CD14-positive monocyte (primary cell): Measurements from ENCODE around the gene MAPK4. TPM values are rescaled to one million over a fixed set of nuclear protein-coding genes. Genes with fewer than 3 reads are reported as not detected.
"Not testable (repeated sequence)": the region's sequence is repeated elsewhere in the genome, so short reads cannot be mapped to it uniquely, and the experiment has no call there.

Experiments used
- DNase-seq, 3 donors: peaks; one replicate each; pipeline ENCODE4 v3.0.0-alpha.2; 2011 to 2022
- H2AFZ ChIP-seq: 2 replicates; pipeline ENCODE4 v1.6.0; 2012; ENCODE audit warnings: mild to moderate bottlenecking, low read depth, low read length, inconsistent platforms; ENCODE audit not compliant: insufficient read depth, poor library complexity, severe bottlenecking
- H3K27ac ChIP-seq, 2 donors: 1 replicate in 1 of 2; 2 replicates in 1 of 2; pipeline ENCODE4 v1.5.1; 2012 to 2013; ENCODE audit warnings: low read length in 2 of 2, control low read depth in 1 of 2, inconsistent platforms in 1 of 2, low read depth in 1 of 2, mild to moderate bottlenecking in 1 of 2
- H3K27me3 ChIP-seq, 2 donors: one replicate each; pipeline versions ENCODE4 v1.6.0 to v1.6.1; 2011 to 2013; ENCODE audit warnings: low read length in 2 of 2; ENCODE audit not compliant: control insufficient read depth in 2 of 2, insufficient read depth in 2 of 2
- H3K36me3 ChIP-seq, 2 donors: replicated peaks in 1 of 2; 1 replicate in 1 of 2; 2 replicates in 1 of 2; pipeline versions ENCODE4 v1.5.1 to v1.6.1; 2012 to 2013; ENCODE audit warnings: low read length in 2 of 2, control low read depth in 1 of 2, inconsistent platforms in 1 of 2, mild to moderate bottlenecking in 1 of 2; ENCODE audit not compliant: insufficient read depth in 2 of 2, control insufficient read depth in 1 of 2
- H3K4me1 ChIP-seq, 2 donors: 1 replicate in 1 of 2; 2 replicates in 1 of 2; pipeline versions ENCODE4 v1.5.1 to v1.6.1; 2012 to 2013; ENCODE audit warnings: low read length in 2 of 2, control low read depth in 1 of 2, inconsistent platforms in 1 of 2, mild to moderate bottlenecking in 1 of 2, moderate library complexity in 1 of 2; ENCODE audit not compliant: insufficient read depth in 2 of 2, control insufficient read depth in 1 of 2
- H3K4me2 ChIP-seq: replicated peaks from 2 replicates; pipeline ENCODE3; 2012; ENCODE audit warnings: low read length, moderate library complexity, mild to moderate bottlenecking; ENCODE audit not compliant: poor library complexity, severe bottlenecking; ENCODE audit errors: extremely low read depth
- H3K4me3 ChIP-seq, 3 experiments: fragments of 200-600 bp in 1 of 3; sonication (generic) in 1 of 3; replicated peaks in 1 of 3; 1 replicate in 2 of 3; 2 replicates in 1 of 3; pipeline ENCODE4 v1.5.1; 2011 to 2013; ENCODE audit warnings: low read length in 3 of 3, mild to moderate bottlenecking in 3 of 3, control low read depth in 2 of 3, low read depth in 2 of 3, inconsistent platforms in 1 of 3, moderate library complexity in 1 of 3
- H3K79me2 ChIP-seq: 2 replicates; pipeline ENCODE4 v1.6.0; 2012; ENCODE audit warnings: mild to moderate bottlenecking, control low read depth, inconsistent platforms, low read length, moderate library complexity; ENCODE audit not compliant: insufficient read depth
- H3K9ac ChIP-seq: 2 replicates; pipeline ENCODE4 v1.6.0; 2017; ENCODE audit warnings: low read length, mild to moderate bottlenecking; ENCODE audit not compliant: insufficient read depth, poor library complexity, severe bottlenecking
- H3K9me3 ChIP-seq, 2 donors: replicated peaks in 1 of 2; 1 replicate in 1 of 2; 2 replicates in 1 of 2; pipeline versions ENCODE4 v1.5.1 to v1.6.1; 2012 to 2013; ENCODE audit warnings: low read length in 2 of 2, control low read depth in 1 of 2; ENCODE audit not compliant: control insufficient read depth in 1 of 2, insufficient read depth in 1 of 2
- H4K20me1 ChIP-seq: 2 replicates; pipeline ENCODE4 v1.6.0; 2012; ENCODE audit warnings: mild to moderate bottlenecking, low read length, control low read depth, moderate library complexity; ENCODE audit not compliant: insufficient read depth
- H3K27ac Mint-ChIP-seq, 7 donors: one replicate each; pipeline ENCODE4 v1.8.0; 2020; ENCODE audit warnings: mild to moderate bottlenecking in 7 of 7, mixed read lengths in 7 of 7, moderate library complexity in 6 of 7, inconsistent platforms in 2 of 7
- H3K27me3 Mint-ChIP-seq, 3 donors: one replicate each; pipeline ENCODE4 v1.8.0; 2021 to 2022; ENCODE audit warnings: low read depth in 3 of 3, mild to moderate bottlenecking in 3 of 3, mixed read lengths in 3 of 3, moderate library complexity in 3 of 3, inconsistent platforms in 1 of 3
- H3K36me3 Mint-ChIP-seq, 2 donors: one replicate each; pipeline ENCODE4 v1.8.0; 2020; ENCODE audit warnings: mixed read lengths in 2 of 2, inconsistent platforms in 1 of 2, mild to moderate bottlenecking in 1 of 2
- H3K4me1 Mint-ChIP-seq: one replicate; pipeline ENCODE4 v1.8.0; 2020; ENCODE audit warnings: mild to moderate bottlenecking, mixed read lengths
- H3K4me3 Mint-ChIP-seq, 2 donors: one replicate each; pipeline ENCODE4 v1.8.0; 2020; ENCODE audit warnings: mild to moderate bottlenecking in 2 of 2, mixed read lengths in 2 of 2, moderate library complexity in 1 of 2
- H3K9me3 Mint-ChIP-seq, 7 donors: one replicate each; pipeline ENCODE4 v1.8.0; 2020 to 2022; ENCODE audit warnings: mixed read lengths in 7 of 7, mild to moderate bottlenecking in 6 of 7, moderate library complexity in 6 of 7, inconsistent platforms in 2 of 7
- CTCF ChIP-seq: fragments of 200-600 bp; IDR thresholded peaks from one replicate; pipeline ENCODE4 v1.8.0; 2022; ENCODE audit warnings: antibody characterized with exemption, mild to moderate bottlenecking
- WGBS: methylation state at CpG from one replicate; pipeline ENCODE4 v1.1.5; 2013; ENCODE audit warnings: missing lambda C conversion rate; ENCODE audit not compliant: insufficient coverage; 5-methylcytosine and 5-hydroxymethylcytosine counted together
- intact Hi-C, 2 donors: fragments of 100-400 bp; cut with micrococcal nuclease; formaldehyde crosslinking; loops; one replicate each; pipeline versions ENCODE4 v1.15.0 to v1.15.1; 2023
- polyA plus RNA-seq, 3 donors: library from polyadenylated mRNA; depleted of rRNA in 1 of 3; unstranded in 2 of 3; stranded (reverse) in 1 of 3; fragments of 300-500 nt in 2 of 3; fragments of >200 nt in 1 of 3; fragmentation: Illumina TruSeq in 2 of 3; gene quantifications; 1 replicate in 2 of 3; 2 replicates in 1 of 3; pipeline ENCODE4 v1.2.3, GENCODE V29; 2012 to 2021

Gene MAPK4
- polyA plus RNA-seq, 3 donors = not detected

GRCh38 chr18:50527636-50528307, 32.1 kb upstream of the MAPK4 start:
- peaks cover under 1 to 4% of the 10 kb centered on the region in 2 donors for H3K9me3 ChIP-seq
- WGBS = 95% methylated on average over 3 of the region's 3 CpGs
- no peak for DNase-seq

GRCh38 chr18:50528806-50529205, 31.1 kb upstream of the MAPK4 start:
- Histone ChIP-seq H3K4me2 (no peak overlapping the region), H3K9me3 (peaks cover 4 to 10% of the 10 kb centered on the region in 2 donors), H4K20me1 (no peaks in the 10 kb centered on the region), H3K4me1 (no peaks in the 10 kb centered on the region), H3K4me3 (no peak overlapping the region), H2AFZ (no peak overlapping the region), H3K79me2 (no peaks in the 10 kb centered on the region), H3K27ac (no peak overlapping the region), H3K27me3 (no peaks in the 10 kb centered on the region), H3K36me3 (no peaks in the 10 kb centered on the region), H3K9ac (no peak overlapping the region)
- no peak for DNase-seq
- intact Hi-C loops = no loop called here
- H3K9me3 Mint-ChIP-seq = peaks cover 2 to 18% (median 9%) of the 10 kb centered on the region in 7 donors
- peaks cover 0 to 2% (median 1%) of the 10 kb centered on the region in 3 donors for H3K27me3 Mint-ChIP-seq
- TF ChIP-seq CTCF = no peak
- no peak overlapping the region for H3K4me3 Mint-ChIP-seq
- no peaks in the 10 kb centered on the region for H3K36me3 Mint-ChIP-seq
- H3K27ac Mint-ChIP-seq = no peak overlapping the region
- 100% methylated on average over 3 of the region's 5 CpGs for WGBS
- H3K4me1 Mint-ChIP-seq = no peaks in the 10 kb centered on the region

More at GRCh38 chr18:50527636-50528307, 32.1 kb upstream of the MAPK4 start:
- intact Hi-C loops = no loop called here
- Histone ChIP-seq H3K4me2 (no peak overlapping the region), H3K27ac (no peak overlapping the region), H3K36me3 (no peaks in the 10 kb centered on the region), H3K4me3 (no peak overlapping the region), H3K79me2 (no peaks in the 10 kb centered on the region), H3K4me1 (no peaks in the 10 kb centered on the region), H3K27me3 (no peaks in the 10 kb centered on the region), H3K9ac (no peak overlapping the region), H2AFZ (no peak overlapping the region), H4K20me1 (no peaks in the 10 kb centered on the region)
- H3K27me3 Mint-ChIP-seq = peaks cover 1 to 2% (median 2%) of the 10 kb centered on the region in 3 donors
- no peak for TF ChIP-seq CTCF
- no peaks in the 10 kb centered on the region for H3K36me3 Mint-ChIP-seq
- no peak overlapping the region for H3K4me3 Mint-ChIP-seq
- H3K4me1 Mint-ChIP-seq = no peaks in the 10 kb centered on the region
- no peak overlapping the region for H3K27ac Mint-ChIP-seq
- peaks cover 0 to 10% (median 3%) of the 10 kb centered on the region in 7 donors for H3K9me3 Mint-ChIP-seq

- H3K4me1 ChIP-seq, H3K79me2 ChIP-seq, H3K36me3 ChIP-seq, H3K4me1 Mint-ChIP-seq, H3K27ac ChIP-seq, DNase-seq, H4K20me1 ChIP-seq, intact Hi-C loops, H3K36me3 Mint-ChIP-seq, H3K27me3 Mint-ChIP-seq, H3K27me3 ChIP-seq, H2AFZ ChIP-seq, H3K4me2 ChIP-seq, H3K4me3 Mint-ChIP-seq, H3K27ac Mint-ChIP-seq, H3K9ac ChIP-seq, H3K4me3 ChIP-seq: not testable (repeated sequence)
- H3K9me3 Mint-ChIP-seq = peaks cover 9 to 22% (median 16%) of the 10 kb centered on the region in 7 donors
- peaks cover 8 to 16% of the 10 kb centered on the region in 2 donors for H3K9me3 ChIP-seq
- no CpG with 5 or more reads among the region's 2 CpGs for WGBS
Measured at GRCh38 chr18:50533822-50534221, 26.1 kb upstream of the MAPK4 start.
